HG03354 (cell line): ENCODE measurements around the gene NUP205.

Experiments used
- ATAC-seq: cut with Tn5 transposase; IDR thresholded peaks from one replicate; pipeline ENCODE4 v1.9.1; 2021; ENCODE audit warnings: mild to moderate bottlenecking; ENCODE audit not compliant: unreplicated experiment, poor library complexity, severe bottlenecking

NUP205 gene, protein sequence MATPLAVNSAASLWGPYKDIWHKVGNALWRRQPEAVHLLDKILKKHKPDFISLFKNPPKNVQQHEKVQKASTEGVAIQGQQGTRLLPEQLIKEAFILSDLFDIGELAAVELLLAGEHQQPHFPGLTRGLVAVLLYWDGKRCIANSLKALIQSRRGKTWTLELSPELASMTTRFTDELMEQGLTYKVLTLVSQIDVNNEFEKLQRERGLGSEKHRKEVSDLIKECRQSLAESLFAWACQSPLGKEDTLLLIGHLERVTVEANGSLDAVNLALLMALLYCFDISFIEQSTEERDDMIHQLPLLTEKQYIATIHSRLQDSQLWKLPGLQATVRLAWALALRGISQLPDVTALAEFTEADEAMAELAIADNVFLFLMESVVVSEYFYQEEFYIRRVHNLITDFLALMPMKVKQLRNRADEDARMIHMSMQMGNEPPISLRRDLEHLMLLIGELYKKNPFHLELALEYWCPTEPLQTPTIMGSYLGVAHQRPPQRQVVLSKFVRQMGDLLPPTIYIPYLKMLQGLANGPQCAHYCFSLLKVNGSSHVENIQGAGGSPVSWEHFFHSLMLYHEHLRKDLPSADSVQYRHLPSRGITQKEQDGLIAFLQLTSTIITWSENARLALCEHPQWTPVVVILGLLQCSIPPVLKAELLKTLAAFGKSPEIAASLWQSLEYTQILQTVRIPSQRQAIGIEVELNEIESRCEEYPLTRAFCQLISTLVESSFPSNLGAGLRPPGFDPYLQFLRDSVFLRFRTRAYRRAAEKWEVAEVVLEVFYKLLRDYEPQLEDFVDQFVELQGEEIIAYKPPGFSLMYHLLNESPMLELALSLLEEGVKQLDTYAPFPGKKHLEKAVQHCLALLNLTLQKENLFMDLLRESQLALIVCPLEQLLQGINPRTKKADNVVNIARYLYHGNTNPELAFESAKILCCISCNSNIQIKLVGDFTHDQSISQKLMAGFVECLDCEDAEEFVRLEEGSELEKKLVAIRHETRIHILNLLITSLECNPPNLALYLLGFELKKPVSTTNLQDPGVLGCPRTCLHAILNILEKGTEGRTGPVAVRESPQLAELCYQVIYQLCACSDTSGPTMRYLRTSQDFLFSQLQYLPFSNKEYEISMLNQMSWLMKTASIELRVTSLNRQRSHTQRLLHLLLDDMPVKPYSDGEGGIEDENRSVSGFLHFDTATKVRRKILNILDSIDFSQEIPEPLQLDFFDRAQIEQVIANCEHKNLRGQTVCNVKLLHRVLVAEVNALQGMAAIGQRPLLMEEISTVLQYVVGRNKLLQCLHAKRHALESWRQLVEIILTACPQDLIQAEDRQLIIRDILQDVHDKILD (N-terminal part only)

DNA sequence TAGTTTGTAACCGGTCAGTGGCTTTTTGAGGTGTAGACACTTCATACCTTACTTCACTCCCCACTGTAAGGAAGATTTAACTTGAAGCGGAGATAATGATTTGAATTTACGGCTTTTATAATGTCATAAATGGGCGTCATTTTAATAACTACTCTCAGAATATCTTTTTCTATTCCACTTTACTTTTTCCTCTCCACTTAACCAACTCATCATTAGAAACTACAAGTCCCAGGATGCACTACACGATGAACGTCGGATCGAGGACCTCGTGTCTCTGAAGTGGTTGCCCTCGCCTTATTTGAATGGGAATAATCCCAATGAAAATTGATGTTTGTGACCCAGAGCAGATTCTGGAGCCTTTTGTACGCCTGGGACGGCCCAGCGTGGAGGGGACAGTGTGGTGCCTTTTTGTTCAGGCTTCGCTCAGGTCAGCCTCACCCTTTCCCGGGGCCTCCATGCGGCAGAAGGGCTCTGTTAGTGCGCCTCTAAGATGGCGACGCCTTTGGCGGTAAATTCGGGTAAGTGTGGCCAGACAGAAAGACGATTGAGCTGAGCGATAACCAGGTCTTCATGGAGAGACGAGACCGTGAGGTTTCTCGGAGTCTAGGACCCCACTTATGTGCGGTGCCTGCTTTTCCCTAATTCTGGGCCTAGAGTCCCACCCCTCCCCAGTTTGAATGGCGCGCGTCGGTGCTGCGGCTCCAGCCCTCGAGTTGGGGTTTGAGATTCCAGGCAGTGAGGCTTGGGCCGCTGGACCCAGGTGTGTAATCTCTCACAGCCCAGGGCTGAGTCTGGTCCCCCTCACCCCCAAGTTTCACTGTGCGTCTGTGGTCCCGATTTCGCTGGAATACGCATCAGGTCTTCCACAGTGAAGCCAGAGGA lies at the start of gene NUP205:
NUP205 (plus strand) TSS at position 463 of the 882 bp plus-strand sequence; CDS start at position 491, 28 bp downstream.
- peak; percentile 77 for ATAC-seq

DNA sequence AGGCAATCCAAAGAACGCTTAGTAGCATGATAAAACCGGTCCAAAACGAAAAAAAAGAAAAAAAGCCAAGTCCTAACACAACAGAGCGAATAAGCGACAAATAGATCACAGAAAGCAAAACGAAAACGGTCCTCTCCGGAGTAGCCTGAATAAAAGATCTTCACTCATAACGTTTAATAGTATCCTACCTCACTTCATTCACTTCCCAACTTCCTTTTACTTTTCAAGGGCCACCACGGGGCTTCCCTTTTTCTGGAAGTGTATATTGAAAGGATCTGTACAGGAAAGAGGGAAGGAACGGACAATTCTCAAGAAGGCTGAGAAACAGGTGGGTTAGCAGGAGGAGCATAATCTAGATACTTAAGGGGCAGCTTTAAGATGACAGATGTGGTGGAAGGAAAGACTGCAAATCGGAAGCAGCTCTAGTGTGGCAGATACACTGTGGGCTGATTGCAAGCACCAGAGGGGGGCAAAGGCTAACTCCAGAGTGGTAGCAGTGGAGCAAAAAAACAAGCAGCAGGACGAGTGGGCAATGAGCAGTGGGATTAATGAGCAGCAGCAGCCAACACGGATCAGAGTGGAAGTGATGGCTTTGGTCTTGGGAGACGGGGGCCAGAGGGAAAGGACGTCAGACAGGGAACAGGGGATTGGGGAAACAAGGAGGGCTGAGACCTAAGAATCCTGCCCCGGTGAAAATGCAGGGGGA lies 48.7 kb upstream of the NUP205 start:
- peak; percentile 32 for ATAC-seq

DNA sequence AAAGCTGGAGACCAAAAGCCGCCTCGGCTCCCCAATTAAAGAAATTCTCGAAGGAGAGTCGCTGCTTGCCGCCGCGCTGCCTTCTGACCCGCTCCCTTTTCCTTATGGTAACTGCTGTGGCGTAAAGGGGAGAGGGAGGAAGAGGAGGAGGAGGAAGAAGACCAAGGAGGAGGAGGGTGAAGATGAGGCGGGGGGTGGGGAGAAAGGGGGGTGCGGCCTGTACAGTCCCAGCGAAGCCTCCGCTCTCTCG lies 48.2 kb upstream of the NUP205 start:
- no peak for ATAC-seq

DNA sequence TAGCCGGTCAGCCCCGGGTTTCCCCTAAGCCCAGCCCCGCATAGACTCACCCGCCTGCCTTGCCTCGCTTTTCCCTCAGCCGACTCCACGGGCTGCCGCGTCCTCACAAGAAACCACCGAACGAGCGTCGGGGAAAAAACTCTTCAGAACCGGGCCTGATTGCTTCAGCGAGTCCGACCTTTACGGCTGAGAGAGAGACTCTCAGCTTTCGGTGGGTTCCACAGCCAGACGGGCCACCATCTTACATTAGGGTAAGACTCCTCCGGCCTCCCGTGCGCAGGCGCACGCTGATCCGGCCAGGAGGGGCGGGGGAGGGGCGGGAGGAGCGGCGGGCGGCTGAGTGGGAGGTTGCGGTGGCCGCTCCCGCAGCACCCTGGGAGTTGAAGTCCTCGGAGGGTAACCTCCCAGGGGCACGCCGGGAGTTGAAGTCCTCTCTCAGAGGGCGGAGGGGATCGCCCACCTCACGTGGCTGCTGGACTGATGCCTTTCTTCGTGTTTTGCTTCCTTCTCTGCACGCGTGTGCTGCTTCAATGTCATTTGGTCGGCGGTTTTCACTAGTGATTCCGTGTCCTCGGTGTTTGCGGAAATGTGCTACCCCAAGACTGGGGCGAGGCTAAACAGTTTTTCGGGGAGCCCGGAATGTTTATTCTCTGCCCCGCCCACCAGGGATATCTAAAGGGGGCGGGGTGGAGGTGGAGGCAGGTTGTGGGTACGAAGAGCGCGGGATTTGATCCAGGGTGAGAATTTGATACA lies 47.7 kb upstream of the NUP205 start, which contains the start of gene CNOT4:
CNOT4 (minus strand) TSS at position 264 of the 753 bp plus-strand sequence. CDS start 71,771 bp downstream, outside the sequence.
- peak; percentile 98 for ATAC-seq

DNA sequence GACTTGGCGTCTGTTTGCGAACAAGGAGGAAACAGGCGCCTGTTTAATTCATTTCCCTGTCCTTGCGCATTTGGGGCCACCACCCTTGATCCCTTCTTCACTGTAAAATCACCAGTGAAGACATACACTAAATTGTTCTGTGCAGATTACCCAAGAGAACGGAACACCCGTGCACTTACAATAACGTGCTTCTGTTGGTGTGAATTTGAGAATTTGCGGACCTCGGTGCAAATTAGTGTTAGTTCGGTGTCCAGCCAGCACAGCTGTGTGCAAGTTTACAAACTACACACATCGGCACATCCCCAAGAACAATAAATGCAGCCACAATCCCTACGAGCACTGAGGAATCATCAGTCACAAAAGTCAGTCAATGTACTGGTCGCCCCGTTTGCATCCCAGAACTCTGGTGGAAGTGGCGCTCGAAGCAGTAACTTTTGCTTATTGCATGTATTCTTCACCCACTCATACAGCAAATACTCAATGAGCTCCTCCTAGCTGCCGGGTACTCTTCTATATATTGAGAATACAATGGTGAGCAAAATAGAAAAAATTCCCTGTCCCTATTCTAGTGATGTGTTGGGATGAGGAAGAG lies 47.0 kb upstream of the NUP205 start:
- ATAC-seq: no peak

DNA sequence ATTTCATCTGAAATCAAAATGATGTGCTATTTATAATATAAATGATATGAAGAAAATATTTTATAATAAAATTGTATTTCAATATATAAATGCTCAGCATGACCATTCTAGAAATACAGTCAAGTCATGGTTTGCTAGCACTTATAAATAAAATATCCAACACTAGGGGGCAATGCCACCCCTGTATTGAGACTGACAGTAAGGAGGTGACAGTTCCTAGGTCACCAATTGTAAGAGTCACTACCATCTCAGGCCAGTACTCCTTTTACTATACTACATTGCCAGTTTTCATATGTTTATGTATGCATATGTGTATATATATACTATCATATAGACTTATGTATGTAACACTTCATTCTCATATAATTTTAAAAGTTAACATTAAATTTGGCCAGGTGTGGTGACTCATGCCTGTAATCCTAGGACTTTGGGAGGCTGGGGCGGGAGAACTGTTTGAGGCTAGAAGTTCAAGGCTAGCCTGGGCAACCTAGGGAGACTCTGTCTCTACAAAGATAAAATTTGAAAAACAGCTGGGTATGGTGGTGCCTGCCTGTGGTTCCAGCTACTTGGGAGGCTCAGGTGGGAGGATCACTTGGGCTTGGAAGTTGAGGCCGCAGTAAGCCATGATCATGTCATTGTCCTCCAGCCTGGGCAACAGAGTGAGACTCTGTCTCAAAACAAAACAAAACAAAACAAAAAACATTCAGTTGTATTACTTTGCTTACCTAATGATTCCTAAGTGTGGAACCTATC lies 45.4 kb upstream of the NUP205 start:
- ATAC-seq: peak; percentile 42

DNA sequence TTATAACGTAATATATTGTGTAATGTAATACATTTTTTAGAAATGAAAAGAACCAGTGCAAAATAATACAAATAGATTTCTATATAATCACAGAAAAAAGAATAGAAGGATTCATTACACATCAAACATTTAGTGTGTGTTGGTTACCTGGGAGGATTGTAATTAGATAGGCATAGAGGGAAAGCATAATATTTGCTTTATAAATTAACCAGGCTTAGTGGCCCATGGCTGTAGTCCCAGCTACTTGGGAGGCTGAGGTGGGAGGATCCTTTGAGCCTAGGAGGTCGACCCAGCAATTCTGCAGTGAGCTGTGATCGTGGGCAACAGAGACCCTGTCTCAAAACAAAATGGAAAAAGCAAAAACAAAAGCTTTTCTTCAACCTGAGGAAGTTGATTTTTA lies 42.9 kb upstream of the NUP205 start:
- no peak for ATAC-seq

DNA sequence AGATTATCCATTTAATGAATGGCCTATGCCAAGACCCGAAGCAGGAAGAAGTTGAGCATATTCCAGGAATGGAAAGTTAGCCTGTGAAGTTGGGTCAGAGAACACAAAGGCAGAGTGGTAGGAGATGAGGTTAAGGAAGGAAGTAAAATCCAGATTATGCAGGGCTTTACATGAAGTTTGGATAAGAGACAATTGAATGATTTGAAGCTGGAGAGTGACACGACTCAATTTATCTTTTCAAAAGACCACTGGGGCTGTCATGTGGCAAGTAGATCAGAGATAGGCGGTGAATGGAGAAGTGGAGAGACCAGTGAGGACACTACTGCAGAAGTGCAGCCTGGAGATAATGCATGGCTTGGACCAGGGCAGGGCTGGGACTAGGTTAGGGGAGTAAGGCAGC lies 40.7 kb upstream of the NUP205 start:
- ATAC-seq: no peak

DNA sequence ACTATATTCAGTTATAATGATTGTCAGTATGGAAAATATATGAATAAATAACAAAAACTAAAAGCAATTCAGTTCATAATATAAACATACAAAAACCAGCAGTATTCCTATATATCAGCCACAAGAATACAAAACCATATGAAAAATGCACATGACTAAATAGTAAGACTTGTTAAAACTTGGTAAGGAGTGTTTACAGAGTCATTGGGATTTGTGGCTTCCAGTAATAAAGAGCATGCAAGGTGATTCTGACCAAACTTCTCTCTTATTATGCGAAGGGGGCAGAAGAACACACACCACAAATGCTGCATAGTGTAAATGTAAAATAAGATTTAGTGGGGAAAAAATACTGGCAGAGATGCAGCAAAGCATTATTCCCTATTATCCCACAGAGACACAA lies 39.0 kb upstream of the NUP205 start:
- ATAC-seq: no peak

DNA sequence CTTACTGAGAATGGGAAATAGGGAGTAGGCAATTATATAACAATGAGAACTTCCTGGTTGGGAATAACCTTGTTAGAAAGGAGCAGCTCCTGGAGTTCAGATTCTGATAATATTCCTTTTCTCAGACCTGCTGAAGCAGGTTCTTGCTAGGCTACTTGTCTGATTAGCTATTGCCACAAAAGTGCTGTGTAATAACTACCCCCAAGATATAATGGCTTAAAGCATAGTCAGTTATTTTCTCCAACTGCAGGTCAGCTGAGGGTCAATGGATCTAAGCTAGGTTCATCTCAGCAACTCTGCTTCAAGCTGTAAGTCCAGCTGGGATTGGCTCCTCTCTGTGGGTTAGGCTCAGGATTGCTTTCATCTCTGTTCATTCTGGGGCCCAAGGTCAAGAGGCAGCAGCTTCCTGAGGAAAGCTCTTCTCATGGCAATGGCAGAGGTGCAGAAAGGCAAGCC lies 38.5 kb upstream of the NUP205 start:
- no peak for ATAC-seq

DNA sequence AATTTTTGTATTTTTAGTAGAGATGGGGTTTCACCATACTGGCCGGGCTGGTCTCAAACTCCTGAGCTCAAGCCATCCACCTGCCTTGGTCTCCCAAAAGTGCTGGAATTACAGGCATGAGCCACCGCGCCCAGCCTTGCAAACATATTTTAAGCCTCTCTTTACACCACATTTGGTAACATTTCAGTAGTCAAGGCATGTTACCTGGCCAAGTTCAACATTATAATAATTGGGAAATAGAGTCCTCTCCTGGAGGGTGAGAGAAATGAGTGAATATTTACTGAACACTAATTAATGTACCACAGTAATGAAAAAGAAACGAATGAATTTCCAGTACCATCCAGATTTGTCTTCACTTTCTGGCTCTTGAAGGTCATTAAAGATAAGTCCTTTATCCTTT lies 37.8 kb upstream of the NUP205 start:
- ATAC-seq: no peak

DNA sequence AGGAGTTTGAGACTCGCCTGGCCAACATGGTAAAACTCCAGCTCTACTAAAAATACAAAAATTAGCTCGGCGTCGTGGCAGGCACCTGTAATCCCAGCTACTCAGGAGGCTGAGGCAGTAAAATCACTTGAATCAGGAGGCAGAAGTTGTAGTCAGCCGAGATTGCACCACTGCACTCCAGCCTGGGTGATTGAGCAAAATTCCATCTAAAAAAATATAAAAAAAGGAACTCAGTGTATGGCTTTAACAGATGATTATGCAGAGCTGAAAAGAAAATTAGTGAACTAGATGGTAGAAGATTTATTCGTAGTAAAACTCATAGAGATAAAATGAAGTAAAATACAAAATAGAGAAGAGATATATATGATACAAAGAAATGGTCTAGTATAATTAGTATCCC lies 35.2 kb upstream of the NUP205 start:
- ATAC-seq: no peak

DNA sequence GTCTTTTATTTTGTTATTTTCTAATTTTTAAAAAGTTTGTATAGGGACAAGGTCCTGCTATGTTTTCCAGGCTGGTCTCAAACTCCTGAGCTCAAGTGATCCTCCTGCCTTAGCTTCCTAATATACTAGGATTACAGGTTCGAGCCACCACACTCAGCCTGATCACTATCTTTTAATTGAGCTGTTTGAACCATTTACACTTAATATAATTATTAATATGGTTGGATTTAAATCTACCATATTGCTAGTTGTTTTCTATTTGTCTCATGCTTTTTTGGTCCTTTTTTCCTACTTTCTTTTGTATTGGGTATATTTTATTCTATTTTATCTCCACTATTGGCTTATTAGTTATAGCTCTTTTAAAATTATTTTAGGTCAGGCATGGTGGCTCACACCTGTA lies 34.6 kb upstream of the NUP205 start:
- ATAC-seq: no peak

DNA sequence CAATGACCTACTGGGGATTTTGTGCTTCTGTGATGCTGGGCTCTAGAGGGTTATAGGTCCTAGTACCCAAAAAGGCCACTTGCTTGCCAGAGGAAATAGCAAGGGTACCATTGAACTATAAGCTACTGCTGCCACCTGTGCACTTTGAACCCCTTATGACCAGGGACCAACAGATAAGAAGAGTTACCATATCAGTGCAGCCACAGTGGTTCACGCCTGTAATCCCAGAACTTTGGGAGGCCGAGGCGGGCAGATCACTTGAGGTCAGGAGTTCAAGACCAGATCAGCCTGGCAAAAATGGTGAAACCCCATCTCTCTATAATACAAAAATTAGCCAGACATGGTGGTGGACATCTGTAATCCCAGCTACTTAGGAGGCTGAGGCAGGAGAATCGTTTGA lies 32.3 kb upstream of the NUP205 start:
- ATAC-seq: no peak

DNA sequence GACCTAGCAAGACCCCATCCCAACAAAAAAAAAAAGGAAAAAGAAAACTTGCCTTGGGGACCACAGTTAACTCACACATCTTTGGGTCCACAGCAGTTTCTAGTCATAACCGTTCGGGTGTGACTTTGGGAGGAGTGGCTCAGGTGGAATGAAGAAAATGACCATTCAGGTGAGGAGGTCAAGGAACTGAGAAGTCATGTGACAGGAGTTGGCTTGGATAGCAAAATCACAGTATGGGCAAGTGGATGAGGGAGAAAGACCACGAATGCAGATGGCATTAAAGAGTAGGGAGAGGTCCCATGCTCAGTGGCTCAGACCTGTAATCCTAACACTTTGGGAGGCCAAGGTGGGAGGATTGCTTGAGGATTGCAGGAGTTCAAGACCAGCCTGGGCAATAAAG lies 30.7 kb upstream of the NUP205 start:
- ATAC-seq: no peak

DNA sequence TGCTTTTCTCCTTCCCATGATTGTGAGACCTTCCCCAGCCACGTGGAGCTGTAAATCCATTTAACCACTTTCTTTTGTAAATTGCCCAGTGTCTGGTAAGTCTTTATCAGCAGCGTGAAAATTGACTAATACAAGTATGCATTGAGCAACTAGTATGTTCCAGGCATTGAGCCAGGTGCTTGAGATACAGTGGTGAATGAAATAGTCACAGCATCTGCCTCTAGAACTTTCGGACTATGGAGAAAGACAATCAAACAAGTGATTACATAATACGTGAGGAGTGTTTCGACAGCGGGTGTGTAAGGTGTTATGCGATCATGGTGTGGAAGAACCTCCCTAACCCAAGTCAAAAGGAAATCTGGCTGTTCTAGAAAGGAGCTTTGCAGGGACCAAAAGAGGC lies 21.6 kb upstream of the NUP205 start:
- no peak for ATAC-seq

DNA sequence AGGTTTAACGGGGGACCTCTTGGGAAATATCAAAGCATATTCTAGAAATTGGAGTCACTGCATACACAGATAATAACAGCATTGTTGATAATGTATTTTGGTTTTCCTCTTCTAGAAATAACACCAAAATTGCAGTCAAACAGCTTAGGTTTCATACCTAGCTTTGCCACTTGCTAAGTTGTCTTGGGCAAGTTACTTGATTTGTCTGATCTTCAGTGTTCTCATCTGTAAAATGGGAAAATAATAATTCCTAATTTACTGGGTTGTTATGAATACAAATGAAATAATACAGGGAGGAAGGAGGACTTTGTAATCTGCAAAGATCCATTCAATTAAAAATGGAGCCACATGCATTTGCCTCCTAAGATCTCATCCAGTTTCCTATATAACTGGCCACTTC lies 20.3 kb upstream of the NUP205 start:
- no peak for ATAC-seq
